OCI-LY1 (cell line): ENCODE results near the gene SMIM43.

Experiments
- EZH2 ChIP-seq: fragments of 200-600 bp; sonication (generic), shearing (Covaris generic); IDR thresholded peaks from 2 replicates; pipeline ENCODE4 v1.8.0; 2017; ENCODE audit warnings: borderline replicate concordance, mixed run types, mild to moderate bottlenecking, antibody characterized with exemption, low read length, moderate library complexity, mixed read lengths
- TF ChIP-seq, protein P1 (sequence below): fragments of 200-600 bp; sonication (generic), shearing (Covaris generic); IDR thresholded peaks from 2 replicates; pipeline ENCODE4 v1.5.1; 2017; ENCODE audit warnings: mild to moderate bottlenecking, antibody characterized with exemption, low read length, moderate library complexity, mixed read lengths

- TF ChIP-seq, protein P1, sequence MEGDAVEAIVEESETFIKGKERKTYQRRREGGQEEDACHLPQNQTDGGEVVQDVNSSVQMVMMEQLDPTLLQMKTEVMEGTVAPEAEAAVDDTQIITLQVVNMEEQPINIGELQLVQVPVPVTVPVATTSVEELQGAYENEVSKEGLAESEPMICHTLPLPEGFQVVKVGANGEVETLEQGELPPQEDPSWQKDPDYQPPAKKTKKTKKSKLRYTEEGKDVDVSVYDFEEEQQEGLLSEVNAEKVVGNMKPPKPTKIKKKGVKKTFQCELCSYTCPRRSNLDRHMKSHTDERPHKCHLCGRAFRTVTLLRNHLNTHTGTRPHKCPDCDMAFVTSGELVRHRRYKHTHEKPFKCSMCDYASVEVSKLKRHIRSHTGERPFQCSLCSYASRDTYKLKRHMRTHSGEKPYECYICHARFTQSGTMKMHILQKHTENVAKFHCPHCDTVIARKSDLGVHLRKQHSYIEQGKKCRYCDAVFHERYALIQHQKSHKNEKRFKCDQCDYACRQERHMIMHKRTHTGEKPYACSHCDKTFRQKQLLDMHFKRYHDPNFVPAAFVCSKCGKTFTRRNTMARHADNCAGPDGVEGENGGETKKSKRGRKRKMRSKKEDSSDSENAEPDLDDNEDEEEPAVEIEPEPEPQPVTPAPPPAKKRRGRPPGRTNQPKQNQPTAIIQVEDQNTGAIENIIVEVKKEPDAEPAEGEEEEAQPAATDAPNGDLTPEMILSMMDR, result no peak
- TF ChIP-seq EZH2, result no peak
These were observed 31.0 kb downstream of the SMIM43 start for GRCh38 chr4:121733942-121734341.
